Inflammatory macrophage treated with lipopolysaccharide for 4 hours (primary cell): ENCODE results near the gene HLA-G.
A peak's percentile ranks its signal among the peaks of the same experiment; 100 is the strongest.
"Not testable (repeated sequence)": the region's sequence is repeated elsewhere in the genome, so short reads cannot be mapped to it uniquely, and the experiment has no call there.

Experiments used
- DNase-seq: peaks from one replicate; pipeline ENCODE4 v3.0.0-alpha.2; 2020

The HLA-G gene

GRCh38 chr6:29827579-29828470, at the start of gene HLA-G:
Gene HLA-G (plus strand): TSS chr6:29827825. CDS start chr6:29827845, 20 bp downstream.
- DNase-seq, result peak; percentile 16

GRCh38 chr6:29780019-29780698, 47.5 kb upstream of the HLA-G start:
- not testable (repeated sequence) for DNase-seq

- peak; percentile 27 for DNase-seq
Observed at GRCh38 chr6:29789176-29789575, 38.4 kb upstream of the HLA-G start.

GRCh38 chr6:29790626-29791025, 37.0 kb upstream of the HLA-G start:
- no peak for DNase-seq

- DNase-seq, result peak; percentile 10
Observed at GRCh38 chr6:29791162-29791561, 36.5 kb upstream of the HLA-G start.

- no peak for DNase-seq
Observed at GRCh38 chr6:29791786-29792122, 35.9 kb upstream of the HLA-G start.

GRCh38 chr6:29792123-29793035, 35.2 kb upstream of the HLA-G start:
- DNase-seq, result peak; percentile 84

- no peak for DNase-seq
Observed at GRCh38 chr6:29793036-29793356, 34.6 kb upstream of the HLA-G start.

- no peak for DNase-seq
Observed at GRCh38 chr6:29793796-29794195, 33.8 kb upstream of the HLA-G start.

- no peak for DNase-seq
Observed at GRCh38 chr6:29796026-29796425, 31.6 kb upstream of the HLA-G start.

GRCh38 chr6:29797135-29797534, 30.5 kb upstream of the HLA-G start:
- peak; percentile 93 for DNase-seq

- no peak for DNase-seq
Observed at GRCh38 chr6:29797966-29798365, 29.7 kb upstream of the HLA-G start.

- no peak for DNase-seq
Observed at GRCh38 chr6:29800254-29800653, 27.4 kb upstream of the HLA-G start.

- DNase-seq, result no peak
Observed at GRCh38 chr6:29806387-29806786, 21.2 kb upstream of the HLA-G start.

GRCh38 chr6:29809249-29809648, 18.4 kb upstream of the HLA-G start:
- no peak for DNase-seq

GRCh38 chr6:29810371-29810770, 17.3 kb upstream of the HLA-G start:
- no peak for DNase-seq

- DNase-seq, result no peak
Observed at GRCh38 chr6:29811377-29811776, 16.2 kb upstream of the HLA-G start.

GRCh38 chr6:29813066-29813465, 14.6 kb upstream of the HLA-G start:
- no peak for DNase-seq

GRCh38 chr6:29813809-29814208, 13.8 kb upstream of the HLA-G start:
- DNase-seq, result peak; percentile 45

GRCh38 chr6:29814379-29815117, 13.1 kb upstream of the HLA-G start:
- no peak for DNase-seq

GRCh38 chr6:29815118-29815750, 12.4 kb upstream of the HLA-G start:
- no peak for DNase-seq

- no peak for DNase-seq
Observed at GRCh38 chr6:29816030-29816429, 11.6 kb upstream of the HLA-G start.
